ENCODE measurements around the gene ELMOD3.

DNA sequence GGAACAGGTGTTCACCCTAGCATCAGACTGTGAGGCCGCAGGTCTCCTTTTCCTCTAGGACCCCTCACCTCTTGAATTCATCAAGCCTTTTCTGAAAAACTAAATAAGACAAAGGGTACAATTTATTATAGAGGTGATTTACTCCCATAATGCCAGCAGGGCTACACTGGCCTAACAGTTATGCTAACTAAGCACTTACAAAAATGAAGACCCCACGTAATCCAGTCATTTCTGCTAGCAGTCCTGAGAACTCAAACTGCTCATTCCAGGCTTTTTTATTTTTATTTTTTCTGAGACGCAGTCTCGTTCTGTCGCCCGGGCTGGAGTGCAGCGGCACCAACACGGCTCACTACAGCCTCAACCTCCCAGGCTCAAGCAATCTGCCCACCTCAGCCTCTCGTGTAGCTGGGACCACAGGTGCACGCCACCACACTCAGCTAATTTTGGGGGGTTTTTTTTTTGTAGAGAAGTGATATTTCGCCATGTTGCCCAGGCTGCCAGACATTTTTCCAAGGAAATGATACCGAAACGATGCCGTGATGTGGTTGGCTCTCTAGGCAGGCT, 41.4 kb downstream of the ELMOD3 start:
- no peak for TF ChIP-seq EP300 (IDR thresholded peaks at IDR 0.05; ENCODE audit: low read depth)
- TF ChIP-seq, protein P1, sequence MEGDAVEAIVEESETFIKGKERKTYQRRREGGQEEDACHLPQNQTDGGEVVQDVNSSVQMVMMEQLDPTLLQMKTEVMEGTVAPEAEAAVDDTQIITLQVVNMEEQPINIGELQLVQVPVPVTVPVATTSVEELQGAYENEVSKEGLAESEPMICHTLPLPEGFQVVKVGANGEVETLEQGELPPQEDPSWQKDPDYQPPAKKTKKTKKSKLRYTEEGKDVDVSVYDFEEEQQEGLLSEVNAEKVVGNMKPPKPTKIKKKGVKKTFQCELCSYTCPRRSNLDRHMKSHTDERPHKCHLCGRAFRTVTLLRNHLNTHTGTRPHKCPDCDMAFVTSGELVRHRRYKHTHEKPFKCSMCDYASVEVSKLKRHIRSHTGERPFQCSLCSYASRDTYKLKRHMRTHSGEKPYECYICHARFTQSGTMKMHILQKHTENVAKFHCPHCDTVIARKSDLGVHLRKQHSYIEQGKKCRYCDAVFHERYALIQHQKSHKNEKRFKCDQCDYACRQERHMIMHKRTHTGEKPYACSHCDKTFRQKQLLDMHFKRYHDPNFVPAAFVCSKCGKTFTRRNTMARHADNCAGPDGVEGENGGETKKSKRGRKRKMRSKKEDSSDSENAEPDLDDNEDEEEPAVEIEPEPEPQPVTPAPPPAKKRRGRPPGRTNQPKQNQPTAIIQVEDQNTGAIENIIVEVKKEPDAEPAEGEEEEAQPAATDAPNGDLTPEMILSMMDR (IDR thresholded peaks at IDR 0.05): no peak
